ENCODE results near the gene SIK2. TPM values are rescaled to one million over a fixed set of nuclear protein-coding genes. Genes with fewer than 3 reads are reported as not detected.

The SIK2 gene
- polyA plus RNA-seq, 1 donor from 2014 or later, result 9.0 TPM

GRCh38 chr11:111693224-111693937 is 91.1 kb downstream of the SIK2 start:
- Histone ChIP-seq H3K4me3 (ENCODE audit: low read length) (no peak overlapping the region), H3K9ac (ENCODE audit: low read length) (no peak overlapping the region), H3K4me2 (ENCODE audit: low read length) (no peak overlapping the region), H3K9me2 (ENCODE audit: insufficient read depth, low read length) (no peaks in the 10 kb centered on the region), H3K27me3 (ENCODE audit: insufficient read depth, low read depth, low read length) (no peaks in the 10 kb centered on the region), H3K36me3 (ENCODE audit: insufficient read depth, low read length) (peaks cover 2% of the 10 kb centered on the region), H3F3A (ENCODE audit: insufficient read depth, low read length, poor library complexity, severe bottlenecking) (no peaks in the 10 kb centered on the region), H3K9me3 (ENCODE audit: low read length) (no peaks in the 10 kb centered on the region), H3K79me2 (replicated peaks; ENCODE audit: insufficient read depth, low read length) (no peaks in the 10 kb centered on the region), H3K27ac (ENCODE audit: low read length) (no peak overlapping the region), H4K20me1 (ENCODE audit: insufficient read depth) (no peaks in the 10 kb centered on the region), H2AFZ (ENCODE audit: low read depth, low read length) (no peak overlapping the region)
- TF ChIP-seq CTCF (IDR thresholded peaks at IDR 0.05; ENCODE audit: poor library complexity, severe bottlenecking), result no peak
- no peak for TF ChIP-seq MXI1 (conservative IDR thresholded peaks at IDR 0.05; ENCODE audit: poor library complexity, severe bottlenecking)
- no peak for TF ChIP-seq SMC3 (conservative IDR thresholded peaks at IDR 0.05; ENCODE audit: poor library complexity)
- no peak for TF ChIP-seq POLR2AphosphoS5 (IDR thresholded peaks at IDR 0.05)

- H3K4me2 ChIP-seq (ENCODE audit: low read length), result no peak overlapping the region
- H3K36me3 ChIP-seq (ENCODE audit: insufficient read depth, low read length), result no peaks in the 10 kb centered on the region
- no peak for TF ChIP-seq POLR2AphosphoS5 (IDR thresholded peaks at IDR 0.05)
- no peak for TF ChIP-seq RAD21 (conservative IDR thresholded peaks at IDR 0.05)
- TF ChIP-seq EP300 (conservative IDR thresholded peaks at IDR 0.05; ENCODE audit: poor library complexity, severe bottlenecking), result no peak
- TF ChIP-seq TAF1 (IDR thresholded peaks at IDR 0.05; ENCODE audit: low read depth), result no peak
- TF ChIP-seq REST (IDR thresholded peaks at IDR 0.05; ENCODE audit: borderline replicate concordance), result no peak
- TF ChIP-seq EZH2 (IDR thresholded peaks at IDR 0.05; ENCODE audit: borderline replicate concordance, insufficient read depth, low read length, poor library complexity, severe bottlenecking), result no peak
- no peak for TF ChIP-seq CTCF (IDR thresholded peaks at IDR 0.05; ENCODE audit: poor library complexity, severe bottlenecking)
- no peak for TF ChIP-seq SMC3 (conservative IDR thresholded peaks at IDR 0.05; ENCODE audit: poor library complexity)
- no peak for TF ChIP-seq MXI1 (conservative IDR thresholded peaks at IDR 0.05; ENCODE audit: poor library complexity, severe bottlenecking)
- no peak overlapping the region for H3K4me3 ChIP-seq (ENCODE audit: low read length)
- H3K27me3 ChIP-seq (ENCODE audit: insufficient read depth, low read depth, low read length), result no peaks in the 10 kb centered on the region
- H2AFZ ChIP-seq (ENCODE audit: low read depth, low read length), result no peak overlapping the region
- no peak overlapping the region for H3K9ac ChIP-seq (ENCODE audit: low read length)
- H3F3A ChIP-seq (ENCODE audit: insufficient read depth, low read length, poor library complexity, severe bottlenecking), result no peaks in the 10 kb centered on the region
- no peaks in the 10 kb centered on the region for H3K9me3 ChIP-seq (ENCODE audit: low read length)
- no peak overlapping the region for H3K27ac ChIP-seq (ENCODE audit: low read length)
- H4K20me1 ChIP-seq (ENCODE audit: insufficient read depth), result no peaks in the 10 kb centered on the region
- no peaks in the 10 kb centered on the region for H3K9me2 ChIP-seq (ENCODE audit: insufficient read depth, low read length)
- H3K79me2 ChIP-seq (replicated peaks; ENCODE audit: insufficient read depth, low read length), result no peaks in the 10 kb centered on the region
Observed at GRCh38 chr11:111694851-111695250, 92.6 kb downstream of the SIK2 start.

All from neural cell (in vitro differentiated cells).